Keratinocyte (primary cell): Measurements from ENCODE around the gene CACNA1S. TPM values are rescaled to one million over a fixed set of nuclear protein-coding genes. Genes with fewer than 3 reads are reported as not detected.

Experiments
- DNase-seq: peaks from one replicate; pipeline ENCODE4 v3.0.0-alpha.2; 2011; ENCODE audit warnings: low read depth, missing footprints, low spot score
- FAIRE-seq: peaks from 2 replicates; lab custom pipeline; 2011; peaks lifted over from hg19 to GRCh38; lab: Jason Lieb, UNC
- H2AFZ ChIP-seq: 2 replicates; pipeline ENCODE4 v1.6.0; 2012; ENCODE audit warnings: low read length, control low read depth, inconsistent platforms; ENCODE audit not compliant: control insufficient read depth
- H3K27ac ChIP-seq: 2 replicates; pipeline ENCODE4 v1.5.1; 2011; ENCODE audit warnings: low read length; ENCODE audit not compliant: control insufficient read depth, insufficient read depth
- H3K27me3 ChIP-seq: 3 replicates; pipeline ENCODE4 v1.6.0; 2011; ENCODE audit warnings: low read length; ENCODE audit not compliant: control insufficient read depth, insufficient read depth; ENCODE audit errors: extremely low read depth
- H3K36me3 ChIP-seq, 2 experiments: 2 replicates in 1 of 2; 3 replicates in 1 of 2; pipeline ENCODE4 v1.5.1; 2011; ENCODE audit warnings: low read length in 2 of 2, mild to moderate bottlenecking in 1 of 2; ENCODE audit not compliant: control insufficient read depth in 2 of 2, insufficient read depth in 2 of 2; ENCODE audit errors: extremely low read depth in 1 of 2
- H3K4me1 ChIP-seq: 3 replicates; pipeline ENCODE4 v1.5.1; 2011; ENCODE audit warnings: low read length; ENCODE audit not compliant: control insufficient read depth, insufficient read depth; ENCODE audit errors: extremely low read depth
- H3K4me2 ChIP-seq: 3 replicates; pipeline ENCODE4 v1.6.0; 2011; ENCODE audit warnings: low read depth, low read length; ENCODE audit not compliant: control insufficient read depth, insufficient read depth; ENCODE audit errors: extremely low read depth
- H3K4me3 ChIP-seq, 3 experiments: fragments of 200-600 bp in 1 of 3; sonication (generic) in 1 of 3; 2 replicates in 2 of 3; 3 replicates in 1 of 3; pipeline ENCODE4 v1.5.1; 2011 to 2016; ENCODE audit warnings: low read length in 3 of 3, mild to moderate bottlenecking in 3 of 3, control low read depth in 2 of 3, inconsistent platforms in 1 of 3, low read depth in 1 of 3, mixed read lengths in 1 of 3, mixed run types in 1 of 3, moderate library complexity in 1 of 3; ENCODE audit not compliant: control insufficient read depth in 2 of 3, insufficient read depth in 2 of 3; ENCODE audit errors: extremely low read depth in 1 of 3
- H3K79me2 ChIP-seq: 2 replicates; pipeline ENCODE4 v1.6.0; 2012; ENCODE audit warnings: low read length; ENCODE audit not compliant: control insufficient read depth, insufficient read depth
- H3K9ac ChIP-seq: 3 replicates; pipeline ENCODE4 v1.6.0; 2011; ENCODE audit warnings: low read length; ENCODE audit not compliant: control insufficient read depth, insufficient read depth; ENCODE audit errors: extremely low read depth
- H3K9me1 ChIP-seq: 3 replicates; pipeline ENCODE4 v1.6.0; 2011; ENCODE audit warnings: low read length; ENCODE audit not compliant: control insufficient read depth, insufficient read depth; ENCODE audit errors: extremely low read depth
- H3K9me3 ChIP-seq: 2 replicates; pipeline ENCODE4 v1.5.1; 2012; ENCODE audit warnings: low read depth, low read length; ENCODE audit not compliant: control insufficient read depth
- H4K20me1 ChIP-seq: 3 replicates; pipeline ENCODE4 v1.6.0; 2011; ENCODE audit warnings: low read length; ENCODE audit not compliant: control insufficient read depth, insufficient read depth; ENCODE audit errors: extremely low read depth
- CTCF ChIP-seq, 3 experiments: IDR thresholded peaks in 1 of 3; conservative IDR thresholded peaks in 1 of 3; optimal IDR thresholded peaks in 1 of 3; 2 replicates in 2 of 3; 3 replicates in 1 of 3; pipeline versions ENCODE3 to v1.5.1; 2011; ENCODE audit warnings: low read length in 3 of 3, mild to moderate bottlenecking in 3 of 3, moderate library complexity in 2 of 3, control low read depth in 1 of 3, inconsistent platforms in 1 of 3; ENCODE audit not compliant: insufficient read depth in 2 of 3; ENCODE audit errors: extremely low read depth in 1 of 3
- EZH2 ChIP-seq: IDR thresholded peaks from one replicate; pipeline ENCODE4 v1.6.1; 2012; ENCODE audit warnings: inconsistent platforms, mild to moderate bottlenecking, low read length, moderate library complexity
- dilution Hi-C: fragments of 300-500 bp; cut with MboI; formaldehyde crosslinking; loops from one replicate; pipeline ENCODE4 v1.7.0; 2020; ENCODE audit warnings: low sequenced_read_pairs; ENCODE audit not compliant: extremely low pct_ligation_motif_present
- polyA plus RNA-seq, 5 experiments: library from polyadenylated mRNA; depleted of rRNA in 3 of 5; stranded (reverse) in 3 of 5; stranded (forward) in 1 of 5; unstranded in 1 of 5; fragments of >200 nt; gene quantifications; 1 replicate in 1 of 5; 2 replicates in 3 of 5; 3 replicates in 1 of 5; pipeline versions ENCODE4 v1.2.1 to v1.2.3, GENCODE V29; 2011 to 2012; ENCODE audit warnings: missing spikeins in 2 of 5, low read depth in 1 of 5, low replicate concordance in 1 of 5

The CACNA1S gene
- polyA plus RNA-seq, 1 donor (not counting 4 experiments of a cell fraction or from before 2014, with no cell fraction given), result not detected

GRCh38 chr1:201127755-201128455 lies 15.7 kb upstream of the CACNA1S start:
- dilution Hi-C loops, result no loop called here

GRCh38 chr1:201126832-201127754 lies 14.9 kb upstream of the CACNA1S start, which contains the start of gene ASCL5:
Gene ASCL5 (minus strand): TSS chr1:201127184. CDS start chr1:201115372, 11,812 bp downstream.
- Histone ChIP-seq H3K9me1 (no peaks in the 10 kb centered on the region), H3K4me3 (no peak within 1 kb of the TSS), H3K36me3 (no peaks in the 10 kb centered on the region), H3K9me3 (no peaks in the 10 kb centered on the region), H3K27ac (no peak within 1 kb of the TSS), H3K79me2 (no peaks in the 10 kb centered on the region), H2AFZ (no peak within 1 kb of the TSS), H3K4me2 (peak within 1 kb of the TSS; percentile 34), H3K27me3 (peaks cover 25% of the 10 kb centered on the region), H3K4me1 (peaks cover 14% of the 10 kb centered on the region), H3K9ac (no peak within 1 kb of the TSS), H4K20me1 (no peaks in the 10 kb centered on the region)
- dilution Hi-C loops, result no loop called here
- DNase-seq, result no peak
- TF ChIP-seq CTCF (optimal IDR thresholded peaks at IDR 0.05 in 1 of 3, IDR thresholded peaks at IDR 0.05 in 1 of 3, conservative IDR thresholded peaks at IDR 0.05 in 1 of 3; ENCODE audit: extremely low read depth in 1 of 3, insufficient read depth in 2 of 3, low read length in 3 of 3) (peak; percentile 28 to 34 (median 29)), EZH2 (no peak)
- no peak for FAIRE-seq

More at GRCh38 chr1:201127755-201128455, 15.7 kb upstream of the CACNA1S start:
- Histone ChIP-seq H3K4me3 (no peak overlapping the region), H3K79me2 (no peaks in the 10 kb centered on the region), H2AFZ (no peak overlapping the region), H3K27ac (no peak overlapping the region), H3K27me3 (peaks cover 25% of the 10 kb centered on the region), H3K36me3 (no peaks in the 10 kb centered on the region), H3K4me2 (no peak overlapping the region), H3K4me1 (peaks cover 14% of the 10 kb centered on the region), H3K9ac (no peak overlapping the region), H4K20me1 (no peaks in the 10 kb centered on the region), H3K9me3 (no peaks in the 10 kb centered on the region), H3K9me1 (no peaks in the 10 kb centered on the region)
- DNase-seq (no peak), FAIRE-seq (no peak)
- TF ChIP-seq CTCF (optimal IDR thresholded peaks at IDR 0.05 in 1 of 3, IDR thresholded peaks at IDR 0.05 in 1 of 3, conservative IDR thresholded peaks at IDR 0.05 in 1 of 3; ENCODE audit: extremely low read depth in 1 of 3, insufficient read depth in 2 of 3, low read length in 3 of 3) (no peak), EZH2 (no peak)
